ENCODE data around the gene TSPAN18.

Gene TSPAN18

GRCh38 chr11:44905131-44905866, 178.5 kb downstream of the TSPAN18 start:
- H3K4me3 Mint-ChIP-seq = no peak overlapping the region
- no peaks in the 10 kb centered on the region for H3K36me3 Mint-ChIP-seq
- H3K27ac Mint-ChIP-seq = no peak overlapping the region
- H3K4me1 Mint-ChIP-seq = no peaks in the 10 kb centered on the region
- H3K9me3 Mint-ChIP-seq = no peaks in the 10 kb centered on the region
- H3K27me3 Mint-ChIP-seq = no peaks in the 10 kb centered on the region

- Mint-ChIP-seq H3K27me3 (no peaks in the 10 kb centered on the region), H3K4me1 (peaks cover 6% of the 10 kb centered on the region), H3K36me3 (no peaks in the 10 kb centered on the region), H3K9me3 (no peaks in the 10 kb centered on the region), H3K4me3 (no peak overlapping the region), H3K27ac (no peak overlapping the region)
Measured at GRCh38 chr11:44906649-44907048, 179.9 kb downstream of the TSPAN18 start.

- Mint-ChIP-seq H3K27me3 (no peaks in the 10 kb centered on the region), H3K36me3 (no peaks in the 10 kb centered on the region), H3K27ac (no peak overlapping the region), H3K4me1 (peaks cover 6% of the 10 kb centered on the region), H3K4me3 (no peak overlapping the region), H3K9me3 (no peaks in the 10 kb centered on the region)
Measured at GRCh38 chr11:44909557-44909956, 182.8 kb downstream of the TSPAN18 start.

- Mint-ChIP-seq H3K36me3 (no peaks in the 10 kb centered on the region), H3K9me3 (no peaks in the 10 kb centered on the region), H3K4me3 (no peak overlapping the region), H3K4me1 (peaks cover 6% of the 10 kb centered on the region), H3K27me3 (no peaks in the 10 kb centered on the region), H3K27ac (no peak overlapping the region)
Measured at GRCh38 chr11:44910591-44910990, 183.8 kb downstream of the TSPAN18 start.

GRCh38 chr11:44911029-44911814, 184.5 kb downstream of the TSPAN18 start:
- Mint-ChIP-seq H3K9me3 (no peaks in the 10 kb centered on the region), H3K4me3 (no peak overlapping the region), H3K27me3 (no peaks in the 10 kb centered on the region), H3K4me1 (peaks cover 6% of the 10 kb centered on the region), H3K27ac (no peak overlapping the region), H3K36me3 (no peaks in the 10 kb centered on the region)

- Mint-ChIP-seq H3K27me3 (no peaks in the 10 kb centered on the region), H3K9me3 (no peaks in the 10 kb centered on the region), H3K4me3 (no peak overlapping the region), H3K36me3 (no peaks in the 10 kb centered on the region), H3K27ac (no peak overlapping the region), H3K4me1 (peaks cover 6% of the 10 kb centered on the region)
Measured at GRCh38 chr11:44912270-44912987, 185.7 kb downstream of the TSPAN18 start.

DNA sequence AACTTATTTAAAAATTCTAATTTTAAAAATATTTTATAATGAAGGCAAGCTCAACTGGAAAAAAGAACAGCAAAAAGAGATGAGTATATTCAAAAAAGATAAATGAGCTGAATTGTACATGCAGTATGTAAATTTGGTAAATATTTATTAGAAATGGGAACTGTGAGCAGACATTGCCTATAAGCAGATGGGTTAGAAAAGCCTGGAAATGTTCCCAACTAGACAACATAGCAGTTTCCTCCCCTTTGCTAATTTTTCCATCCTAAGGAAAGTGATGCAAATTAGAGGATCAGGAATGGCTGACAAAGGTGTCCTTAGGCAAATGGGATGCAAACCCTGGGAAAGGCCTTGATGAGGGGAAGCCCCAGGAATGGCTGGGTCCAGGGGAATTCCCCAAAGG, 186.7 kb downstream of the TSPAN18 start:
- peaks cover 6% of the 10 kb centered on the region for H3K4me1 Mint-ChIP-seq
- H3K27ac Mint-ChIP-seq = no peak overlapping the region
- no peaks in the 10 kb centered on the region for H3K27me3 Mint-ChIP-seq
- H3K36me3 Mint-ChIP-seq = no peaks in the 10 kb centered on the region
- no peak overlapping the region for H3K4me3 Mint-ChIP-seq
- H3K9me3 Mint-ChIP-seq = no peaks in the 10 kb centered on the region

- H3K9me3 Mint-ChIP-seq = no peaks in the 10 kb centered on the region
- H3K4me1 Mint-ChIP-seq = peaks cover 6% of the 10 kb centered on the region
- H3K36me3 Mint-ChIP-seq = no peaks in the 10 kb centered on the region
- H3K4me3 Mint-ChIP-seq = no peak overlapping the region
- H3K27ac Mint-ChIP-seq = no peak overlapping the region
- no peaks in the 10 kb centered on the region for H3K27me3 Mint-ChIP-seq
Measured at GRCh38 chr11:44914105-44914504, 187.3 kb downstream of the TSPAN18 start.

DNA sequence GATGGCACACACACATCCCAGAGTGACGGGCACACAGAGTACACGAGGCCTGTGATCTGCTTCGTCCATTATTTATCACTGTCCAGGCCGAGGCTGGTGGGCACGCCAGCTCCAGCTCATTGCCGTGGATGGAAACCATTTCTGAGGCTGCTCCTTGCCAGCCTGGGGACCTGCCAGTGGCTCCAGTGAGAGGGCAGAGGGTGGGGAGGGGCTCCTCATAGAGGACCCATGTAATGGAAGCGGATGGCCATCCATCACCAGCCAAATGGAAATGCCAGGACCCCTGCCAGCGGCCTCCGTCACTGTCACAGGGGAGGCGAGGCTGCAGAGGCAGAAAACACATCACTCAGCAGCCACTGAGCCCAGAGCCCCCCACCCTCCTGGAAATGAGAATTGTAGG, 188.2 kb downstream of the TSPAN18 start:
- no peaks in the 10 kb centered on the region for H3K9me3 Mint-ChIP-seq
- H3K4me3 Mint-ChIP-seq = no peak overlapping the region
- no peak overlapping the region for H3K27ac Mint-ChIP-seq
- no peaks in the 10 kb centered on the region for H3K27me3 Mint-ChIP-seq
- no peaks in the 10 kb centered on the region for H3K36me3 Mint-ChIP-seq
- peaks cover 6% of the 10 kb centered on the region for H3K4me1 Mint-ChIP-seq

GRCh38 chr11:44915621-44916020, 188.9 kb downstream of the TSPAN18 start:
- no peaks in the 10 kb centered on the region for H3K36me3 Mint-ChIP-seq
- no peak overlapping the region for H3K4me3 Mint-ChIP-seq
- no peak overlapping the region for H3K27ac Mint-ChIP-seq
- H3K9me3 Mint-ChIP-seq = no peaks in the 10 kb centered on the region
- H3K27me3 Mint-ChIP-seq = no peaks in the 10 kb centered on the region
- peaks cover 6% of the 10 kb centered on the region for H3K4me1 Mint-ChIP-seq

DNA sequence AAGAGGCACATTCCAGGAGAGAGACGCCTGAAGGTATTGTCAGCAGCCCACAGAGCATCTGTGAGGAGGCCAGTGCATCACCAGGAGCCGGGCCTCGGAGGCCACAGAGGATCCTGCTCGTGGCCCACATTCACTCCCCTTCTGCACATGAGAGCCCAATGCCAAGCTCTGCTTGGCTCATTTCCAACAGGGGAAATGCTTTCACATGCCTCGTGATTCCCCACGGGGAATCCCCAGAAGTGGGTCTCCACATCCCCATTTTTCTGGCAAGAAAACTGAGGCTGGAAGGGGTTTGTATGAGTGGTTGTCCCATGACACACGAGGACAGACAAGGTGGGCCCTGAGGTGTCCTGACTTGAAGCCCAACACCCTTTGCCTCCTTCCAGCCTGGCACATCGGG, 189.6 kb downstream of the TSPAN18 start:
- H3K27ac Mint-ChIP-seq = no peak overlapping the region
- H3K27me3 Mint-ChIP-seq = no peaks in the 10 kb centered on the region
- no peaks in the 10 kb centered on the region for H3K9me3 Mint-ChIP-seq
- H3K36me3 Mint-ChIP-seq = no peaks in the 10 kb centered on the region
- no peak overlapping the region for H3K4me3 Mint-ChIP-seq
- H3K4me1 Mint-ChIP-seq = no peaks in the 10 kb centered on the region

DNA sequence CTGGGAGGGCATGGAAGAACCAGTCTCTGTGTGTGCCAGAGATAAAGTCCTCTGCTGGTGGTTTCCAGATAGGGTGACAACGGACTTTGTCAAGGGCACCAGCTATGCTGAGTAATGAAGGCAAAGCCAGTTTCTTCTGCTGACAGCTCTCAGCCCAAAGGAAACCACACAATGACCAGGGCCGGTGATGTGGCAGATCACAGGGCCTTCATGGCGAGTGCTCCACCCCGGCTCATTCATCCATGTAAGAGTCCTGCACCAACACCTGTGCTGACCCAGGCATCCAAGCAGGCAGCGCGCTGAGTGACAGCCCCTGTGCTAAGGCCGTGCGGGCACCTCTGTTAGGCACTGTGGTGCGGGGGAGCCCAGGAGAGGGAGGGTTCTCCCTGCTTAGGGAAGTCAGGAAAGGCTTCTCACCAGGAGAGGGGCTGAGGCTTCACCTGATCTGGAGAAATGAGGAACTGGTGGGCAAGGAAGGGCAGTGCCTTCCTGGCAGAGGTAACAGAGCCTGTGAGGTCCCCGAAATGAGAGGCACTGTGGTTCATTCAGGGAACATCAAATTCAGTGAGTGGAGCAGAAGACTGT, 190.1 kb downstream of the TSPAN18 start:
- Mint-ChIP-seq H3K36me3 (no peaks in the 10 kb centered on the region), H3K4me1 (no peaks in the 10 kb centered on the region), H3K4me3 (no peak overlapping the region), H3K27ac (no peak overlapping the region), H3K27me3 (no peaks in the 10 kb centered on the region), H3K9me3 (no peaks in the 10 kb centered on the region)

GRCh38 chr11:44917741-44918140, 191.0 kb downstream of the TSPAN18 start:
- Mint-ChIP-seq H3K36me3 (no peaks in the 10 kb centered on the region), H3K27ac (no peak overlapping the region), H3K4me3 (no peak overlapping the region), H3K27me3 (no peaks in the 10 kb centered on the region), H3K9me3 (no peaks in the 10 kb centered on the region), H3K4me1 (no peaks in the 10 kb centered on the region)

DNA sequence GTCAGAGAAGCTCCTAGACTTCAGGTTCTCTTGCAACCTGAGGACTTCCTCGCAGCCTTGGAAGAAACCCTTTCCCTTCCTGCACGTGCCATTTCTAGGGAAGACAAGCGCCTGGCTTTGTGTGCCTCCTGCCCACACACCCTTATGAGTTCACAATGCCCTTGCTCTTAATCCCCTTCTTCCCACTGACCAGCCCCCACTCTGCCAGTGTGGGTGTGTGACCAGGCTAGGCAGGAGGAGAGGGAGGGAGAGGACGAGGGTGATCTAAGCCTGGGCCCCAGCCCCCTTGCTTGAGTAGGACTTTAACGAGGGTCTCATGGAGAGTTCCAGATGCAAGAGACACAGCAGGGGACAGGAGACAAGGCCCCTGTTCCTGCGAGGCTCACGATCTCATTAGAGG, 193.7 kb downstream of the TSPAN18 start:
- Mint-ChIP-seq H3K36me3 (no peaks in the 10 kb centered on the region), H3K27me3 (no peaks in the 10 kb centered on the region), H3K27ac (no peak overlapping the region), H3K9me3 (no peaks in the 10 kb centered on the region), H3K4me3 (no peak overlapping the region), H3K4me1 (no peaks in the 10 kb centered on the region)

- no peak overlapping the region for H3K4me3 Mint-ChIP-seq
- no peaks in the 10 kb centered on the region for H3K4me1 Mint-ChIP-seq
- H3K9me3 Mint-ChIP-seq = no peaks in the 10 kb centered on the region
- H3K27me3 Mint-ChIP-seq = no peaks in the 10 kb centered on the region
- H3K27ac Mint-ChIP-seq = no peak overlapping the region
- H3K36me3 Mint-ChIP-seq = no peaks in the 10 kb centered on the region
Measured at GRCh38 chr11:44923115-44923514, 196.4 kb downstream of the TSPAN18 start.

DNA sequence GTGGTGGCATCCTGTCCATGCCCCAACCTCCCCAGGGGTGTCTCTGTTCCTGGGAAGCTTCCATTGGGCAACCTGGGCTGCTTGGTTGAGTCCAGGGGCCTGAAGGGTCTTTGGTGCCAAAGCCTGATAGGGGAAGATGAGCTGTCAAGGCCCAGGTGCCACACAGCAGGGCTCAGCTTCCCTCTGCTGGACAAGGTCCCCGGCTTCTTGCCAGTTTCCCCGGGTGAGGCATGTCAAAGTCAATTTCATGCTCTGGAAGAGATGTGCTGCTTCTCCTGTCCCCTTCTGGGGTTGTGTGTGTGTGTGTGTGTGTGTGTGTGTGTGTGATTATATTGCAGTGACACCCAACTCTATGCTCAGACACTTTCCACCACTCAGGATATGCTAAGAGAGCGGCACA, 197.0 kb downstream of the TSPAN18 start:
- Mint-ChIP-seq H3K27ac (no peak overlapping the region), H3K4me1 (no peaks in the 10 kb centered on the region), H3K27me3 (no peaks in the 10 kb centered on the region), H3K4me3 (no peak overlapping the region), H3K36me3 (no peaks in the 10 kb centered on the region), H3K9me3 (no peaks in the 10 kb centered on the region)
